NT2/D1 (cell line): ENCODE data around the gene TBC1D22A.

Experiments used
- SUZ12 ChIP-seq: IDR thresholded peaks from 2 replicates; pipeline ENCODE4 v1.6.1; 2011; ENCODE audit not compliant: insufficient read length, insufficient read depth; ENCODE audit errors: extremely low read depth
- YY1 ChIP-seq: IDR thresholded peaks from 2 replicates; pipeline ENCODE4 v1.6.1; 2011; ENCODE audit not compliant: insufficient read length, insufficient read depth
- ZNF274 ChIP-seq: IDR thresholded peaks from 2 replicates; pipeline ENCODE4 v1.6.1; 2011; ENCODE audit warnings: mild to moderate bottlenecking, low read depth, low read length

GRCh38 chr22:47128216-47128615 lies 365.8 kb downstream of the TBC1D22A start:
- TF ChIP-seq YY1, result no peak
- TF ChIP-seq SUZ12, result no peak
- no peak for TF ChIP-seq ZNF274
